ENCODE measurements around the gene KLHL8. TPM values are rescaled to one million over a fixed set of nuclear protein-coding genes. Genes with fewer than 3 reads are reported as not detected.

Gene KLHL8
- total RNA-seq, 2 experiments from 2014 or later = 11.0 to 12.0 TPM

DNA sequence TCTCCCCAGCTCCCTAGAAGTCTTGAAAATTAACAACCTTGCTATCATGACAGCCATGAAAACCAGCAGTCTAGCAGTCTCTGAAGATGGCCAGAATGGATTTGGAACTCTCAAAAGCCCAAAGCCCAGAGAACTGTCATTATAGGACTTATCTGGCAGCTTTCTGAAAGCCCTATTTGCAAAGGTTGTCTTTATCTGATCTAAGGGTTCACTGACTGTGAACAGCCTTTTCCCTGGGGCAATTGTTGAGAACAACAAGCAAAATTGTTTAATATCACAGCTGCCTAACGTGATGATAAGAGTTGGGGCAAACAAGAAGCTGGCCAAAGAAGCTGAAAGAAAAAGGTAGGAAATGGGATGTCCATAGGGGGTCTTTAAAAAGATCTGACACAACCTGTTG lies 20.9 kb upstream of the KLHL8 start:
- no peak for DNase-seq
- no peak overlapping the region for H3K4me3 Mint-ChIP-seq
- H3K27ac Mint-ChIP-seq = no peak overlapping the region
- CTCF ChIA-PET = interaction anchor here (0.6 to 1.0 kb wide), 3 partner anchors 92 to 320 kb away, joined by 3 to 4 read pairs (median 3); no protein-coding TSS in a partner anchor
- peaks cover 8% of the 10 kb centered on the region for H3K36me3 Mint-ChIP-seq
- H3K4me1 Mint-ChIP-seq = peaks cover under 1% of the 10 kb centered on the region
- no peak for ATAC-seq
- peaks cover 12% of the 10 kb centered on the region for H3K9me3 Mint-ChIP-seq (ENCODE audit: low read depth)
- H3K27me3 Mint-ChIP-seq = peaks cover 33% of the 10 kb centered on the region

DNA sequence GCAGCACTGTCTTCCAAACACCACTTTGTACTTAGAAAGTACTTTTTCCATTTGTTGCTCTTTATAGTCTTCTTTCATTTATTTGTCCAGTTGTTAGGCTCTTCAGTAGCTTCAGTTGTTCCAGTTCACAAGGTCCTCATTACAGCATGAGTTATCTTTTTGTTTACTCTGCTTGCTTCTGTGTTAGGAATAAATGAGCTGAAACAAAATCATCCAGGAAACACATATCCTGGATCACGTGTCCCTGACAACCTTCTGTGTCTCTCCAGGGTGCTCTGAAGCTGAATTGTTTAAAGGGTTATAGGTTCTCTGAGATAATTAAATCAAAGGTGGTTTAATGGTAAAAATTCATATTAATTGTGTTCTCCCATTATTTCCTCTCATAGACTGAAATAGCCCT lies 19.9 kb upstream of the KLHL8 start:
- ATAC-seq (no peak), DNase-seq (no peak)
- Mint-ChIP-seq H3K27me3 (peaks cover 32% of the 10 kb centered on the region), H3K4me3 (no peak overlapping the region), H3K27ac (no peak overlapping the region), H3K4me1 (peaks cover 2% of the 10 kb centered on the region), H3K9me3 (ENCODE audit: low read depth) (peaks cover 12% of the 10 kb centered on the region), H3K36me3 (peaks cover 8% of the 10 kb centered on the region)
- CTCF ChIA-PET = interaction anchor here (0.6 kb wide), 1 partner anchor 136 kb away, joined by 3 read pairs; no protein-coding TSS in a partner anchor

DNA sequence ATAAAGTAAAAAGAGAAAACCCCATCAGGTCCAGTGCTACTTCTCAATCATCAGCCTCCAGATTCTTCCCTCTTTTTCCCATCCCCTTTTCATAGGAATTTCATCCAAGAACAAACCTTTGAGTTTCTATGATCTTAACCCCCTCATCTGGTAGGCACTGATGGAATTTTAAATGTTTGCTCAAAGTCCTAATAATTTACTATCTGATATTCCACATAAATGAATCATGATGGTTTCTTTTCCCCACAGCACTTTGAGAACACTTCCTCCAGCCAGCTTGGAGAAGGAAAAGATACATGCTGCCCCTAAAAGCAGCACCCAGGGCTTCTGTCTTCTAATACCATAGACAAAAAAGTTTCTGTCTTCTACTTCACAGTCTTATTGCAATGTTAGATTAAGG lies 19.4 kb upstream of the KLHL8 start:
- H3K4me1 Mint-ChIP-seq = peaks cover 2% of the 10 kb centered on the region
- peaks cover 32% of the 10 kb centered on the region for H3K27me3 Mint-ChIP-seq
- peaks cover 8% of the 10 kb centered on the region for H3K36me3 Mint-ChIP-seq
- no peak overlapping the region for H3K27ac Mint-ChIP-seq
- CTCF ChIA-PET = interaction anchor here (1.5 to 2.0 kb wide), 2 partner anchors 13 to 89 kb away, joined by 3 to 9 read pairs; no protein-coding TSS in a partner anchor
- H3K9me3 Mint-ChIP-seq (ENCODE audit: low read depth) = peaks cover 12% of the 10 kb centered on the region
- no peak overlapping the region for H3K4me3 Mint-ChIP-seq
- ATAC-seq (no peak), DNase-seq (no peak)

DNA sequence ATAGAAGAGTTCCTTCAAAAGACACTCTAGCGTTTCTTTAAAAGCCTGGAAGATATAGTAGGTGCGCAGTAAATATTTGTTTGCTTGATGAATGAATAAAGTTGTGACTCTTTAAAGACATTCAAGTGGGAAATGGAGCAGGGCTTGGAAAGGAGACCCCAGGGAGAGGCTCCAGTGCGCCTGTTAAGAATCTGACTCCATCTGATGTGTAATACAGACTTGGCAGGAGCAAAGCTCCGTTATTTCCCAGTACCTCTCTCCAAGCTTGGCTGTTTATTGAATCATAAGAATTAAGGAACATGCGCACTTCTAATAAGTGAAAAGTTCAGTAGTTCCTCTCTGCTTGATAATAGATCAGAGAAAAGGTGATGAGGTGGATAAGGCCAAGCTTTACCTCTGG lies 18.8 kb upstream of the KLHL8 start:
- DNase-seq (no peak), ATAC-seq (no peak)
- Mint-ChIP-seq H3K9me3 (ENCODE audit: low read depth) (peaks cover 12% of the 10 kb centered on the region), H3K27me3 (peaks cover 29% of the 10 kb centered on the region), H3K4me1 (peaks cover 2% of the 10 kb centered on the region), H3K27ac (no peak overlapping the region), H3K4me3 (no peak overlapping the region), H3K36me3 (peaks cover 8% of the 10 kb centered on the region)
- CTCF ChIA-PET = interaction anchor here (1.5 to 2.0 kb wide), 2 partner anchors 13 to 89 kb away, joined by 3 to 9 read pairs; no protein-coding TSS in a partner anchor

DNA sequence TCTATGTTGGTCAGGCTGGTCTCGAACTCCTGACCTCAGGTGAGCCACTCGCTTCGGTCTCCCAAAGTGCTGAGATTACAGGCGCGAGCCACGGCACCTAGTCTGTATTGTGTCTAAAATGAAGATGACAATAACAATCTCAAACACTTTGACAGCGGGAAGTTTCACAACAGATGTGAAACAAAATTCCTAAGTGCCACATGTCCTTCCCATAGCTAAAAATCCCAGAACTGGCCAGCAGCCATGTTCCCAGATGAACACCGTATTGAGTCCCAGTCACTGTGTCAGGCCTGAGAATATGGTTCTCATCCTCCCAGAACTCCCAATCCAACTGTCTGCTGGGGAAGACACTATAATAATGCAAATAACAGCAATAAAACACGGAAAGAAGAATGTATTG lies 16.4 kb upstream of the KLHL8 start:
- Mint-ChIP-seq H3K27ac (no peak overlapping the region), H3K4me3 (no peak overlapping the region), H3K27me3 (peaks cover 22% of the 10 kb centered on the region), H3K4me1 (peaks cover 2% of the 10 kb centered on the region), H3K36me3 (no peaks in the 10 kb centered on the region), H3K9me3 (ENCODE audit: low read depth) (no peaks in the 10 kb centered on the region)
- DNase-seq = no peak
- no peak for ATAC-seq
- CTCF ChIA-PET = interaction anchor here (1.0 to 3.8 kb wide), 3 partner anchors 85 to 315 kb away, joined by 3 to 51 read pairs (median 7); no protein-coding TSS in a partner anchor

DNA sequence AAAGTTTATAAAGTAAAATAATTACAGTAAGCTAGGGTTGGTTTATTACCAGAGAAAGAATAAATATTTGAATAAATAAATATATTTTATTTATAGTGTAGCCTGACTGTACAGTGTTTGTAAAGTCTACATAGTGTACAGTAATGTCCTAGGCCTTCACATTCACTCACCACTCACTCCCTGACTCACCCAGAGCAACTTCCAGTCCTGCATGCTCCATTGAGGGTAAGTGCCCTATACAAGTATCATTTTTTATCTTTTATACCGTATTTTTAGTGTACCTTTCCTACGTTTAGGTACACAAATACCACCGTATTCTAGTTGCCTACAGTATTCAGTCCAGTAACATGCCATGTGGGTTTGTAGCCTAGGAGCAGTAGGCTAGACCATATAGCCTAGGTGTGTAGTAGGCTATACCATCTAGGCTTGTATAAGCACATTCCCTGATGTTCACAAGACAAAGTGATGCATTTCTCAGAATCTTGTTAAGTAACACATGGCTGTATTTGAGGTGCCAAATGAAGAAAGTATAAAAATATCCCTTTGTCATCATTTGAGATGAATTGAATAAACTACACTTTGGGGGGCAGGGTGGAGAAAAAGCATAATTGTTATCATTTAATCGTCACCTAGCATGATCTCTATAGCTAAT lies 14.7 kb upstream of the KLHL8 start:
- H3K4me1 Mint-ChIP-seq = peaks cover 2% of the 10 kb centered on the region
- H3K27me3 Mint-ChIP-seq = peaks cover 20% of the 10 kb centered on the region
- ATAC-seq (no peak), DNase-seq (no peak)
- no peak overlapping the region for H3K27ac Mint-ChIP-seq
- H3K36me3 Mint-ChIP-seq = no peaks in the 10 kb centered on the region
- CTCF ChIA-PET = interaction anchor here (0.6 to 3.8 kb wide), 15 partner anchors 9 to 739 kb away, joined by 3 to 51 read pairs (median 4); partner anchors contain the start of gene KLHL8
- peak overlapping the region; percentile 69 for H3K4me3 Mint-ChIP-seq
- no peaks in the 10 kb centered on the region for H3K9me3 Mint-ChIP-seq (ENCODE audit: low read depth)

DNA sequence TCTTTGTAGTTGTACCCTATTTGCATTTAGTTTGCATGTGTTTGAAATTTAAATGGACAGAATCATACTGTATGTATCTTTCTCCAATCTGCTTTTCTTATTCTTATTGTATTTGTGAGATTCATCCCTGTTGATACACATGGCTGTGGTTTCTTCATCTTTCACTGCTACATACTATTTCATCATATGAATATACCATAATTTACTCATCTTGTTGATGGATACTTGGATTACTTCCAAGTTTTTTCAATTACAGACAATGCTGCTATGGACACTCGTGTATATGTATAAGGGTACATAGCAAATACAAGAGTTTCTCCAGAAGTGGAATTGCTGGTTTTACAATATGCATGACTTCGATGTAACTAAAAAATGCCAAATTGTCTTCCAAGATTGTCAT lies 11.8 kb upstream of the KLHL8 start:
- no peak overlapping the region for H3K4me3 Mint-ChIP-seq
- DNase-seq = no peak
- H3K27ac Mint-ChIP-seq = no peak overlapping the region
- no peaks in the 10 kb centered on the region for H3K9me3 Mint-ChIP-seq (ENCODE audit: low read depth)
- peaks cover 2% of the 10 kb centered on the region for H3K4me1 Mint-ChIP-seq
- ATAC-seq = no peak
- H3K36me3 Mint-ChIP-seq = no peaks in the 10 kb centered on the region
- CTCF ChIA-PET = no interaction called here
- H3K27me3 Mint-ChIP-seq = peaks cover 12% of the 10 kb centered on the region

DNA sequence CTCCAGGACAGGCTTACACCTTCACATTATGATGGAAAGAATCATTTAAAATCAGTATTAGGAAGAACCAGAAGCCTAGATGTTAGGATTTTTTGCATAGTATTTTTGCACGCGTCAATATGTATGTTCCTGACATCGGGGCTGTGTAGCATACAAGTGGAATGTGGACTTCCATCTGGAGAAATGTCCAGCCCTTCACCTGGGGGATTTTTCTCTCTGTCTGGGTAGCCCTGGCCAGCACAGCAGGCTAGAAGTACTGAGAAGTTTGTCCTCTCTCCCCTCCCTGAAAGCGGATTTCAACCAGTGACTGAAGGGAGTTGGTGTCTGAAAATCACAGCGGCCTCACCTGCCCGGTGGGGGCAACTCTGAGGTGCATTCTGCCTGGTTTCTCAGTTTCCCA lies 10.4 kb upstream of the KLHL8 start:
- no peak for DNase-seq
- ATAC-seq = no peak
- CTCF ChIA-PET = interaction anchor here (1.5 kb wide), 1 partner anchor 80 kb away, joined by 4 read pairs; no protein-coding TSS in a partner anchor

DNA sequence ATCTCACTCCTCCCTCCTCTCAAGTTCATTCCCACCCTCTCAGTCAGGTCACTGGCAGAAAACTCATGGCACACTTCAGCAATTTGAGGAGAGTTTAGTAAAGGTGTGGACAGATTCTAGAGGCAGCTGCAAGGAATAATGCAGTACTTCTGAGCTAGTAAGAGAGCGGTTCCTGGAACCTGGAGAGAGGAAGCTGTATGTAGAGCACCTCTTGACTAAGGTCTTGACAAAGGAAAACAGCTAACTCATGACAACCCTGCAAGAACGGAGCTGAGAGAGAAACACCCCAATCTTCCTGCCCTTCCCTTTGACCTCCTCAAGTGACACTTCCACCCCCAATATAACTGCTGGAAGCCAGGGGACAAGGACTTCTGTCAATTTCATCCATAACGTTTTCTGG lies 9.6 kb upstream of the KLHL8 start:
- no peaks in the 10 kb centered on the region for H3K9me3 Mint-ChIP-seq (ENCODE audit: low read depth)
- H3K4me3 Mint-ChIP-seq = no peak overlapping the region
- H3K27me3 Mint-ChIP-seq = peaks cover 18% of the 10 kb centered on the region
- no peak overlapping the region for H3K27ac Mint-ChIP-seq
- H3K36me3 Mint-ChIP-seq = no peaks in the 10 kb centered on the region
- DNase-seq (no peak), ATAC-seq (no peak)
- CTCF ChIA-PET = interaction anchor here (1.5 kb wide), 1 partner anchor 80 kb away, joined by 4 read pairs; no protein-coding TSS in a partner anchor
- peaks cover 2% of the 10 kb centered on the region for H3K4me1 Mint-ChIP-seq

More for the DNA sequence above, 10.4 kb upstream of the KLHL8 start:
- Mint-ChIP-seq H3K4me1 (no peaks in the 10 kb centered on the region), H3K27ac (no peak overlapping the region), H3K27me3 (peaks cover 12% of the 10 kb centered on the region), H3K36me3 (no peaks in the 10 kb centered on the region), H3K9me3 (ENCODE audit: low read depth) (no peaks in the 10 kb centered on the region), H3K4me3 (no peak overlapping the region)

DNA sequence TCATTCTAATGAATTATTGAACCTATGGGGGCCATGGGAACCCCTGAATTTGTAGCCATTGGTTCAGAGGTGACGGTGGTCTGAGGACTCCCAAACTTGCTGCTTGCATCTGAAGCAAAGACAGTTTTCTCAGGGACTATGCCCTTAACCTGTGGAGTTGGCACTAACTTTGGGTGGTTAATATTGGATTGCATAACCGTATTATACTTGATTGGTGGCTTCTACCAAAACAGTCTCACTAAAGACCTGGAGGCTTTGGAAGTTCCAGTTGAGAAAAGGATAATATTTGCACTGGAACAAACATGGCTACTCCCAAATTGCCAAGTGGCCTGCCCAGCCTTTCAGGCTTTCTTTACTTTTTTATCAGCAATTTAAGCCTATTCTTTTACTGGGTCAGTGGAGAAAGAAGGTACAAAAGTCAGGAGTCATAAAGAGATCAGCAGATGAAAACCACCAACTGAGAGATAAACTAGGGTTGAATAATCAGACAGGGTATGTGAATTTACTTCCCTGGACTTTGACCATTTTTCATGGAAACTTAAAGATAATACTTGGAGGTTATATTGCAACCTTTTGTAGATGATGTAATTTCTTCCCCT lies 7.9 kb upstream of the KLHL8 start:
- no peaks in the 10 kb centered on the region for H3K36me3 Mint-ChIP-seq
- H3K27me3 Mint-ChIP-seq = peaks cover 20% of the 10 kb centered on the region
- CTCF ChIA-PET = interaction anchor here (1.0 to 3.1 kb wide), 3 partner anchors 7 to 305 kb away, joined by 5 to 11 read pairs (median 9); no protein-coding TSS in a partner anchor
- H3K4me3 Mint-ChIP-seq = no peak overlapping the region
- no peaks in the 10 kb centered on the region for H3K9me3 Mint-ChIP-seq (ENCODE audit: low read depth)
- no peak for ATAC-seq
- H3K27ac Mint-ChIP-seq = no peak overlapping the region
- H3K4me1 Mint-ChIP-seq = peaks cover 2% of the 10 kb centered on the region
- DNase-seq = no peak

DNA sequence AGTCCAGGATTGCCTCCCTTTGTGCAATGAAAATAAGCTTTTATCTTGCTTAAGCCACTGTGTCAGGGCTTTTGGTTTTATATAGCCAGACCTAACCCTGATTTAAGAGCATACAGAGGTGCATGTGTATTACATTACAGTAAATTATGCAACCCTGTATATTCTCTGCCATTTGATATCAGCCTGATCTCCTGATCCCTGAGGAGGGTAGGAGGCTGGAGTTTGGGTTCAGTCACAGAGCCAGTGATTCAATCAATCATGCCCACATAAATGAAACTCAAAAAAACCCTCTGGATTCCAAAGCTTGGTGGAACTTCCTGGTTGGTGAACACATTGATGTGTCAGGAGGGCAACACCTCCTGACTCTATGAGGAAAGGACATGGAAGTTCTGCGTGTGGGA lies 7.3 kb upstream of the KLHL8 start:
- H3K36me3 Mint-ChIP-seq = no peaks in the 10 kb centered on the region
- H3K4me3 Mint-ChIP-seq = no peak overlapping the region
- peaks cover 20% of the 10 kb centered on the region for H3K27me3 Mint-ChIP-seq
- CTCF ChIA-PET = interaction anchor here (1.0 to 3.1 kb wide), 3 partner anchors 7 to 305 kb away, joined by 5 to 11 read pairs (median 9); no protein-coding TSS in a partner anchor
- DNase-seq (no peak), ATAC-seq (no peak)
- peaks cover 2% of the 10 kb centered on the region for H3K4me1 Mint-ChIP-seq
- H3K27ac Mint-ChIP-seq = no peak overlapping the region
- H3K9me3 Mint-ChIP-seq (ENCODE audit: low read depth) = no peaks in the 10 kb centered on the region

DNA sequence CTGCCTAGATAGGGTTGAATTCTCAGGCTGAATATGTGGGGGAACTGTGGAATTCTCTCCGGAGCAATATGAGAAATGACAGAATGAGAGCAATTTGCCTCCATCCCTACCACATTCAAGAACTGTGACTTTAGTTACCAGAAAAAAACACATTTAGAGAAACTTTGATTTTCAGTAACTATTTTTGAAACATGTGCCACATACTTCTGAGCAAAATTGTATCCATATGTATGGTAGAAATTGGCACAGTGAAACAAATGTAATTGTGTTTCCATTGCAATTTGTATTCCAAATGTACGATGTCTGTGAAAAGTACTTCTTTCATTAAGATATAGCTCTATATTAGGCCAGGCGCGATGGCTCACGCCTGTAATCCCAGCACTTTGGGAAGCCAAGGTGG lies 5.5 kb upstream of the KLHL8 start:
- CTCF ChIA-PET = interaction anchor here (1.4 to 3.1 kb wide), 2 partner anchors 9 to 13 kb away, joined by 3 to 11 read pairs; no protein-coding TSS in a partner anchor
- no peak overlapping the region for H3K27ac Mint-ChIP-seq
- no peak overlapping the region for H3K4me3 Mint-ChIP-seq
- no peaks in the 10 kb centered on the region for H3K36me3 Mint-ChIP-seq
- peaks cover 2% of the 10 kb centered on the region for H3K4me1 Mint-ChIP-seq
- H3K9me3 Mint-ChIP-seq (ENCODE audit: low read depth) = no peaks in the 10 kb centered on the region
- DNase-seq = no peak
- H3K27me3 Mint-ChIP-seq = peaks cover 15% of the 10 kb centered on the region
- no peak for ATAC-seq

DNA sequence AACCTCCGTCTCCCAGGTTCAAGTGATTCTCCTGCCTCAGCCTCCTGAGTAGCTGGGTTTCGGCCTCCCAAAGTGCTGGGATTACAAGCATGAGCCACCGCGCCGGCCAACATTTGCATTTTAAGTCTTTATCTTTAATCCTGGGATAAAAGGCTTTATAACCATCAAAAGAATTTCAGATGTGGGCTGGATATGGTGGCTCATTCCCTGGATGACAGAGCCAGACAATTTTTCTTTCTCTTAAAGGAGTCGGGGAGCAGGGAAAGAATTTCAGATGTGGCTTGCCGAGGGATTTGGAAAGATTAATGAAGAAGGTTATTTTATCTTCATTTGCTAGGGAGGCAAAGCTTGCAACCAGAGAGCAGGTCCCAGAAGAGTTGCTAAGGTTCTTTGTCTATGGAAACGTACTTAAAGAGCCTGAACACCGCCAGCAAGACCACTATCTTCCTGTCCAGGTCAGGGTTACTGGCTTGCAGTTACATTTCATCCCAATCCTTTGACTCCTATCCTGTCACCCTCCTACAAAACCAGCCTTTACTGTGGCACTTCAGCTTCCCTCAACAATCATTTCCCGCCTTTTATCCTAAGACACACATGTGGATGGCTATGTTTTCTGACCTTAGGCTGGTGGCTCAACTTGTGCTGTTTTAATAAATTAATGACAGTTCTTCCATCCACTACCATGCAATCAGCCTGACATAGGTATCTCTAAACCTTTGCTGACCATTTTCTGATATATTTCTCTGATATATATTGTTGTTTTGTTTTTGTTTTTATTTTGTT lies 3.9 kb upstream of the KLHL8 start:
- DNase-seq (no peak), ATAC-seq (no peak)
- H3K9me3 Mint-ChIP-seq (ENCODE audit: low read depth) = no peaks in the 10 kb centered on the region
- H3K4me3 Mint-ChIP-seq = no peak overlapping the region
- H3K4me1 Mint-ChIP-seq = peaks cover 4% of the 10 kb centered on the region
- H3K36me3 Mint-ChIP-seq = no peaks in the 10 kb centered on the region
- H3K27me3 Mint-ChIP-seq = peaks cover 12% of the 10 kb centered on the region
- CTCF ChIA-PET = interaction anchor here (1.3 to 1.6 kb wide), 2 partner anchors 11 to 73 kb away, joined by 5 to 6 read pairs; no protein-coding TSS in a partner anchor
- no peak overlapping the region for H3K27ac Mint-ChIP-seq
